GM21515 (cell line): Measurements from ENCODE around the gene COA5.
A peak's percentile ranks its signal among the peaks of the same experiment; 100 is the strongest.

Experiments
- ATAC-seq: cut with Tn5 transposase; IDR thresholded peaks from one replicate; pipeline ENCODE4 v1.9.1; 2021; ENCODE audit not compliant: unreplicated experiment

Gene COA5

GRCh38 chr2:98608116-98608961, at the start of gene COA5, which contains the start of gene UNC50:
Gene COA5 (minus strand): TSS chr2:98608512. CDS start chr2:98608405, 107 bp downstream.
Gene UNC50 (plus strand): TSS chr2:98608589. CDS start chr2:98609760, 1,171 bp downstream.
- peak; percentile 87 for ATAC-seq

GRCh38 chr2:98656800-98657199, 48.5 kb upstream of the COA5 start:
- no peak for ATAC-seq

GRCh38 chr2:98654699-98655495, 46.6 kb upstream of the COA5 start:
- ATAC-seq: no peak

- ATAC-seq: no peak
Observed at GRCh38 chr2:98650998-98651397, 42.7 kb upstream of the COA5 start.

- no peak for ATAC-seq
Observed at GRCh38 chr2:98649992-98650375, 41.7 kb upstream of the COA5 start.

GRCh38 chr2:98649135-98649991, 41.1 kb upstream of the COA5 start:
- no peak for ATAC-seq

GRCh38 chr2:98648451-98648850, 40.1 kb upstream of the COA5 start:
- ATAC-seq: no peak

GRCh38 chr2:98647636-98648035, 39.3 kb upstream of the COA5 start:
- no peak for ATAC-seq

- no peak for ATAC-seq
Observed at GRCh38 chr2:98643496-98644100, 35.3 kb upstream of the COA5 start.

- peak; percentile 90 for ATAC-seq
Observed at GRCh38 chr2:98637401-98638147, 29.3 kb upstream of the COA5 start.

- ATAC-seq: no peak
Observed at GRCh38 chr2:98634406-98635092, 26.2 kb upstream of the COA5 start.

GRCh38 chr2:98632351-98632750, 24.0 kb upstream of the COA5 start:
- no peak for ATAC-seq

- ATAC-seq: no peak
Observed at GRCh38 chr2:98623657-98624056, 15.3 kb upstream of the COA5 start.

- no peak for ATAC-seq
Observed at GRCh38 chr2:98617149-98617548, 8.8 kb upstream of the COA5 start.

GRCh38 chr2:98615481-98615880, 7.2 kb upstream of the COA5 start:
- ATAC-seq: no peak

- no peak for ATAC-seq
Observed at GRCh38 chr2:98614024-98614739, 5.9 kb upstream of the COA5 start.

GRCh38 chr2:98608962-98609604, 771 bp upstream of the COA5 start:
- no peak for ATAC-seq

GRCh38 chr2:98607741-98608115, 584 bp downstream of the COA5 start:
- ATAC-seq: no peak
